ENCODE data around the gene PDE7B. TPM values are rescaled to one million over a fixed set of nuclear protein-coding genes. Genes with fewer than 3 reads are reported as not detected.

The PDE7B gene
- total and polyA plus RNA-seq, 2 of the 8 experiments (the other 6 are each of a cell fraction or from before 2014, with no cell fraction given) = not detected

- no peak overlapping the region for H4K8ac ChIP-seq (ENCODE audit: extremely low read depth, insufficient read depth, low read length)
- H3K4me1 ChIP-seq (replicated peaks in 1 of 4; ENCODE audit: control insufficient read depth in 3 of 4, insufficient read depth in 4 of 4, low read length in 3 of 4) = no peaks in the 10 kb centered on the region; a peak in 1 of 7 replicates
- no peak overlapping the region for H2BK5ac ChIP-seq (ENCODE audit: low read depth, low read length)
- H2BK120ac ChIP-seq (replicated peaks; ENCODE audit: low read depth, low read length) = no peak overlapping the region
- no peak overlapping the region for H3K9ac ChIP-seq (replicated peaks in 1 of 4; ENCODE audit: extremely low read depth in 1 of 4, low read depth in 3 of 4, low read length in 3 of 4)
- H2BK20ac ChIP-seq (ENCODE audit: low read length) = no peak overlapping the region
- H3K9me3 ChIP-seq (ENCODE audit: insufficient read depth in 2 of 2, low read depth in 1 of 2, low read length in 1 of 2) = no peaks in the 10 kb centered on the region
- no peak overlapping the region for H3K4me3 ChIP-seq (ENCODE audit: extremely low read depth in 1 of 4, insufficient read depth in 2 of 4, low read depth in 3 of 4, low read length in 4 of 4)
- H3K79me1 ChIP-seq (ENCODE audit: low read depth, low read length) = no peaks in the 10 kb centered on the region
- peaks cover 0 to 30% (median 6%) of the 10 kb centered on the region in 4 experiments; a peak in 5 of 8 replicates for H3K36me3 ChIP-seq (ENCODE audit: control insufficient read depth in 2 of 4, insufficient read depth in 4 of 4, low read length in 3 of 4)
- peaks cover 0 to 1% of the 10 kb centered on the region in 2 experiments for H4K20me1 ChIP-seq (replicated peaks in 1 of 2; ENCODE audit: control insufficient read depth in 1 of 2, insufficient read depth in 2 of 2, low read length in 2 of 2)
- whole genome bisulfite sequencing, 2 experiments (ENCODE audit: extremely low coverage in 1 of 2, insufficient coverage in 1 of 2, insufficient read length in 1 of 2, insufficient replicate concordance in 2 of 2, low coverage in 1 of 2, low lambda C conversion rate in 2 of 2, missing lambda C conversion rate in 1 of 2) = 85% methylated on average over 5 of the region's 5 CpGs; no CpG with 5 or more reads in 1 of the 2 experiments
- H3K4ac ChIP-seq (replicated peaks; ENCODE audit: insufficient read length, low read depth, low read length) = no peak overlapping the region
- no peak overlapping the region for H2BK15ac ChIP-seq (ENCODE audit: low read length)
- H3K4me2 ChIP-seq (ENCODE audit: insufficient read depth in 1 of 2, low read depth in 2 of 2, low read length in 2 of 2) = no peak overlapping the region
- H3K79me2 ChIP-seq (ENCODE audit: control insufficient read depth in 1 of 2, insufficient read depth in 2 of 2, low read length in 2 of 2) = peaks cover 0 to 3% of the 10 kb centered on the region in 2 experiments; a peak in 1 of 4 replicates
- no peak for FAIRE-seq
- H3K23ac ChIP-seq (ENCODE audit: insufficient read length) = no peak overlapping the region
- no peaks in the 10 kb centered on the region for H3K23me2 ChIP-seq (ENCODE audit: low read depth, low read length)
- no peak overlapping the region for H4K5ac ChIP-seq (ENCODE audit: insufficient read length, low read depth, low read length)
- no peak overlapping the region for H2AFZ ChIP-seq (ENCODE audit: low read length)
- ChIA-PET POLR2A (ENCODE audit: partially characterized antibody) (interaction anchor here (0.6 to 1.1 kb wide), 2 partner anchors 10 to 418 kb away, joined by 3 read pairs; no protein-coding TSS in a partner anchor), CTCF (ENCODE audit: partially characterized antibody) (interaction anchor here (3.4 kb wide), 1 partner anchor 17 kb away, joined by 12 read pairs; no protein-coding TSS in a partner anchor)
- no peak for DNase-seq (ENCODE audit: low read depth in 1 of 2, low spot score in 2 of 2)
- H3K14ac ChIP-seq (ENCODE audit: insufficient read length) = no peak overlapping the region
- no peaks in the 10 kb centered on the region for H3K27me3 ChIP-seq (replicated peaks in 1 of 4; ENCODE audit: control insufficient read depth in 3 of 4, extremely low read depth in 1 of 4, insufficient read depth in 3 of 4, low read length in 3 of 4)
- no peak overlapping the region for H3K56ac ChIP-seq (replicated peaks; ENCODE audit: insufficient read length, low read depth, low read length)
- no peak overlapping the region for H3K18ac ChIP-seq (ENCODE audit: extremely low read depth, low read length)
- no peak overlapping the region for H4K91ac ChIP-seq (replicated peaks; ENCODE audit: insufficient read length, low read length)
- H2BK12ac ChIP-seq (ENCODE audit: low read depth, low read length) = no peak overlapping the region
- no peak overlapping the region for H2AK5ac ChIP-seq (ENCODE audit: low read depth, low read length)
- H3K27ac ChIP-seq (ENCODE audit: low read depth, low read length) = no peak overlapping the region
- TF ChIP-seq TEAD4 (IDR thresholded peaks at IDR 0.05; ENCODE audit: low read depth, low read length) (no peak), ZNF274 (IDR thresholded peaks at IDR 0.05; ENCODE audit: borderline replicate concordance, extremely low read depth, low read length) (no peak), NRF1 (IDR thresholded peaks at IDR 0.05; ENCODE audit: low read depth, low read length) (no peak), MAX (IDR thresholded peaks at IDR 0.05) (no peak), GABPA (IDR thresholded peaks at IDR 0.05; ENCODE audit: borderline replicate concordance, insufficient read depth, low read length) (no peak), HDAC6 (IDR thresholded peaks at IDR 0.05; ENCODE audit: low read depth, low read length) (no peak), TAF1 (IDR thresholded peaks at IDR 0.05; ENCODE audit: low read depth, low read length) (no peak), CHD2 (IDR thresholded peaks at IDR 0.05; ENCODE audit: low read length) (no peak), CREB1 (IDR thresholded peaks at IDR 0.05) (no peak), ATF3 (IDR thresholded peaks at IDR 0.05; ENCODE audit: insufficient read depth, low read depth, low read length) (no peak), KDM4A (IDR thresholded peaks at IDR 0.05; ENCODE audit: low read depth, low read length, severe bottlenecking) (no peak), SIRT6 (IDR thresholded peaks at IDR 0.05; ENCODE audit: low read length) (no peak)
- TF ChIP-seq, protein P1, sequence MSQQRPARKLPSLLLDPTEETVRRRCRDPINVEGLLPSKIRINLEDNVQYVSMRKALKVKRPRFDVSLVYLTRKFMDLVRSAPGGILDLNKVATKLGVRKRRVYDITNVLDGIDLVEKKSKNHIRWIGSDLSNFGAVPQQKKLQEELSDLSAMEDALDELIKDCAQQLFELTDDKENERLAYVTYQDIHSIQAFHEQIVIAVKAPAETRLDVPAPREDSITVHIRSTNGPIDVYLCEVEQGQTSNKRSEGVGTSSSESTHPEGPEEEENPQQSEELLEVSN (IDR thresholded peaks at IDR 0.05) = no peak
Observed at GRCh38 chr6:136244061-136244616, 392.6 kb downstream of the PDE7B start.

Data from H1 (cell line).